H9 (cell line): ENCODE measurements around the gene HES1. TPM values are rescaled to one million over a fixed set of nuclear protein-coding genes. Genes with fewer than 3 reads are reported as not detected.

Experiments
- DNase-seq: peaks from one replicate; pipeline ENCODE4 v3.0.0-alpha.2; 2017
- H2AFZ ChIP-seq: one replicate; pipeline ENCODE4 v1.6.1; 2013; ENCODE audit warnings: mild to moderate bottlenecking, low read length, control low read depth, moderate library complexity
- H2AK5ac ChIP-seq: 2 replicates; pipeline ENCODE4 v1.6.1; 2013; ENCODE audit warnings: low read length, control low read depth, mixed read lengths; ENCODE audit not compliant: insufficient read length
- H2BK120ac ChIP-seq: one replicate; pipeline ENCODE4 v1.6.1; 2013; ENCODE audit warnings: low read depth, mild to moderate bottlenecking, low read length, control low read depth, inconsistent platforms; ENCODE audit not compliant: poor library complexity, severe bottlenecking
- H2BK12ac ChIP-seq: 2 replicates; pipeline ENCODE4 v1.6.1; 2013; ENCODE audit warnings: low read length, control low read depth, mixed read lengths, low read depth; ENCODE audit not compliant: insufficient read length
- H2BK15ac ChIP-seq: 2 replicates; pipeline ENCODE4 v1.6.1; 2013; ENCODE audit warnings: low read depth, low read length, control low read depth
- H2BK20ac ChIP-seq: one replicate; pipeline ENCODE4 v1.6.1; 2013; ENCODE audit warnings: low read depth, mild to moderate bottlenecking, low read length, control low read depth, inconsistent platforms; ENCODE audit not compliant: poor library complexity, severe bottlenecking
- H2BK5ac ChIP-seq: 2 replicates; pipeline ENCODE4 v1.6.1; 2013; ENCODE audit warnings: low read length, control low read depth, mixed read lengths; ENCODE audit not compliant: insufficient read length
- H3K14ac ChIP-seq: 2 replicates; pipeline ENCODE4 v1.6.1; 2013; ENCODE audit warnings: low read length, control low read depth; ENCODE audit not compliant: insufficient read depth
- H3K18ac ChIP-seq: 2 replicates; pipeline ENCODE4 v1.6.1; 2013; ENCODE audit warnings: low read depth, mild to moderate bottlenecking, mixed read lengths, low read length, control low read depth; ENCODE audit not compliant: insufficient read length
- H3K23ac ChIP-seq: 2 replicates; pipeline ENCODE4 v1.6.1; 2013; ENCODE audit warnings: low read length, control low read depth, mixed read lengths, low read depth; ENCODE audit not compliant: insufficient read length
- H3K23me2 ChIP-seq: 2 replicates; pipeline ENCODE4 v1.6.1; 2013; ENCODE audit warnings: low read depth, mild to moderate bottlenecking, mixed read lengths, low read length, control low read depth; ENCODE audit not compliant: insufficient read length, poor library complexity, severe bottlenecking
- H3K27ac ChIP-seq: 2 replicates; pipeline ENCODE4 v1.5.1; 2013; ENCODE audit warnings: low read length, control low read depth, mixed read lengths, low read depth; ENCODE audit not compliant: insufficient read length
- H3K27me3 ChIP-seq: 2 replicates; pipeline ENCODE4 v1.6.1; 2013; ENCODE audit warnings: low read length, control low read depth, inconsistent platforms; ENCODE audit not compliant: insufficient read depth
- H3K4ac ChIP-seq: 2 replicates; pipeline ENCODE4 v1.6.1; 2013; ENCODE audit warnings: low read depth, mild to moderate bottlenecking, control low read depth, inconsistent platforms, low read length, moderate library complexity
- H3K4me1 ChIP-seq: 2 replicates; pipeline ENCODE4 v1.6.1; 2013; ENCODE audit warnings: low read length, control low read depth, inconsistent platforms; ENCODE audit not compliant: insufficient read depth
- H3K4me2 ChIP-seq: 2 replicates; pipeline ENCODE4 v1.6.1; 2013; ENCODE audit warnings: low read length, control low read depth, mixed read lengths; ENCODE audit not compliant: insufficient read length, insufficient read depth
- H3K56ac ChIP-seq: 2 replicates; pipeline ENCODE4 v1.6.1; 2013; ENCODE audit warnings: low read depth, mild to moderate bottlenecking, mixed read lengths, low read length, control low read depth; ENCODE audit not compliant: insufficient read length
- H3K79me1 ChIP-seq: 2 replicates; pipeline ENCODE4 v1.6.1; 2013; ENCODE audit warnings: low read depth, mild to moderate bottlenecking, moderate library complexity, low read length, control low read depth, inconsistent platforms; ENCODE audit not compliant: insufficient read depth, poor library complexity, severe bottlenecking
- H3K79me2 ChIP-seq: 2 replicates; pipeline ENCODE4 v1.6.1; 2013; ENCODE audit warnings: low read length, control low read depth, inconsistent platforms; ENCODE audit not compliant: insufficient read depth
- H3K9ac ChIP-seq: 2 replicates; pipeline ENCODE4 v1.6.1; 2013; ENCODE audit warnings: low read length, control low read depth, mixed read lengths; ENCODE audit not compliant: insufficient read length; ENCODE audit errors: extremely low read depth
- H3K9me3 ChIP-seq: one replicate; pipeline ENCODE4 v1.6.1; 2013; ENCODE audit warnings: low read depth, low read length, inconsistent platforms; ENCODE audit not compliant: control insufficient read depth
- H3T11ph ChIP-seq: one replicate; pipeline ENCODE4 v1.6.1; 2013; ENCODE audit warnings: mild to moderate bottlenecking, low read length, control low read depth, inconsistent platforms
- H4K20me1 ChIP-seq: one replicate; pipeline ENCODE4 v1.6.1; 2013; ENCODE audit not compliant: control insufficient read depth, insufficient read length, insufficient read depth
- H4K5ac ChIP-seq: 2 replicates; pipeline ENCODE4 v1.6.1; 2013; ENCODE audit warnings: low read depth, mild to moderate bottlenecking, mixed read lengths, low read length, control low read depth; ENCODE audit not compliant: insufficient read length
- H4K8ac ChIP-seq: replicated peaks from 2 replicates; pipeline ENCODE4 v1.6.1; 2013; ENCODE audit warnings: low read length, control low read depth, mixed read lengths, low read depth; ENCODE audit not compliant: insufficient read length
- H4K91ac ChIP-seq: 2 replicates; pipeline ENCODE4 v1.6.1; 2013; ENCODE audit warnings: low read depth, mild to moderate bottlenecking, moderate library complexity, mixed read lengths, low read length, control low read depth; ENCODE audit not compliant: insufficient read length
- H3K27ac Mint-ChIP-seq, 3 experiments: 2 replicates in 2 of 3; 3 replicates in 1 of 3; pipeline ENCODE4 v1.8.0; 2020 to 2021; ENCODE audit warnings: mixed read lengths in 3 of 3, mild to moderate bottlenecking in 1 of 3, moderate library complexity in 1 of 3
- H3K27me3 Mint-ChIP-seq: 2 replicates; pipeline ENCODE4 v1.8.0; 2021; ENCODE audit warnings: low read depth, mild to moderate bottlenecking, moderate library complexity, mixed read lengths
- H3K36me3 Mint-ChIP-seq, 3 experiments: 2 replicates in 2 of 3; 3 replicates in 1 of 3; pipeline ENCODE4 v1.8.0; 2020 to 2021; ENCODE audit warnings: low read depth in 3 of 3, mixed read lengths in 3 of 3; ENCODE audit not compliant: insufficient read depth in 1 of 3
- H3K4me1 Mint-ChIP-seq, 2 experiments: 2 replicates each; pipeline ENCODE4 v1.8.0; 2020; ENCODE audit warnings: mixed read lengths in 2 of 2
- H3K4me3 Mint-ChIP-seq, 2 experiments: 2 replicates in 1 of 2; 3 replicates in 1 of 2; pipeline ENCODE4 v1.8.0; 2020 to 2021; ENCODE audit warnings: mild to moderate bottlenecking in 2 of 2, mixed read lengths in 2 of 2, moderate library complexity in 1 of 2
- H3K9me3 Mint-ChIP-seq, 2 experiments: 2 replicates in 1 of 2; 3 replicates in 1 of 2; pipeline ENCODE4 v1.8.0; 2020; ENCODE audit warnings: mild to moderate bottlenecking in 2 of 2, mixed read lengths in 2 of 2, moderate library complexity in 1 of 2
- WGBS: extraction: QIAGEN DNeasy Blood & Tissue Kit; methylation state at CpG from one replicate; pipeline ENCODE4 v1.1.7; 2013; ENCODE audit warnings: missing lambda C conversion rate, low lambda C conversion rate, mixed read lengths; ENCODE audit not compliant: insufficient read length; ENCODE audit errors: extremely low coverage; 5-methylcytosine and 5-hydroxymethylcytosine counted together
- total RNA-seq: library from RNA; stranded (reverse); gene quantifications from 2 replicates; pipeline ENCODE4 v1.2.1, GENCODE V29; 2021
- TF ChIP-seq, protein P1 (sequence below): fragments of 200-600 bp; sonication (generic); conservative IDR thresholded peaks from 3 replicates; pipeline ENCODE4 v1.8.0; 2021; ENCODE audit warnings: antibody characterized with exemption, mild to moderate bottlenecking

The HES1 gene
- total RNA-seq, 1 experiment from 2014 or later = 23.2 TPM

DNA sequence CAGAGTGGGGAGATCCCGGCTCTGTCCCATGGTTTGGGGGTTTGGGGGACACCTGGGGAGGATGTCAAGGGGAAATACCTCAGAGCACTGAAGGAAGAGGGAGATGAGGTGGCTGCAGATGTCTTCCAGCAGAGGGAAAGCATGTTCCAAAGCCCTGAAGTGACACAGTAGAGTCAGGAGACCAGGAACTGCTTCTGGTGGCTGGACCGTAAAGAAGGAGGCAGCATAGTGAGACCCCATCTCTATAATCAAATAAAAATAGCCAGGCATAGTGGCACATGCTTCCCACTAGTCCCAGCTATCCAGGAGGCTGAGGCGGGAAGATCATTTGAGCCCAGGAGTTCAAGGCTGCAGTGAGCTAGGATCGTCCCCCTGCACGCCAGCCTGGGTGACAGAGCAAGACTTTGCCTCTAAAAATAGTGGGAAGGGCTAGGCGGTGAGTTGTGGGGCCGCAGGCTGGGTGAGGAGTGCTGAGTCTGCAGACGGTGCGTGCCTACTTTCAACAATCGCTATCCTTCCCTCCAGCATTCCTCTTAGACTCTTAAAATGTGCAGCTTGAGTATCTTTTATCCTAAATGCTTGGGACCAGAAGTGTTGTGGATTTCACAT lies 26.2 kb downstream of the HES1 start:
- no peaks in the 10 kb centered on the region; the same call in 1 of the 2 replicates for H3K4me1 ChIP-seq
- Mint-ChIP-seq H3K36me3 (no peaks in the 10 kb centered on the region), H3K4me3 (no peak overlapping the region), H3K9me3 (no peaks in the 10 kb centered on the region), H3K27ac (peak overlapping the region in 1 of 3 experiments; percentile 36; a peak in 2 of 7 replicates), H3K4me1 (peaks cover 48 to 53% of the 10 kb centered on the region in 2 experiments), H3K27me3 (peaks cover 3% of the 10 kb centered on the region)
- no peak overlapping the region for H2BK20ac ChIP-seq
- no peak overlapping the region for H4K5ac ChIP-seq
- no CpG with 5 or more reads among the region's 10 CpGs for WGBS
- no peak for DNase-seq
- H3K56ac ChIP-seq = no peak overlapping the region
- H4K20me1 ChIP-seq = no peaks in the 10 kb centered on the region
- H3K27ac ChIP-seq = no peak overlapping the region
- no peak overlapping the region for H2BK120ac ChIP-seq
- H3K9me3 ChIP-seq = no peaks in the 10 kb centered on the region
- H2AK5ac ChIP-seq = no peak overlapping the region
- TF ChIP-seq, protein P1, sequence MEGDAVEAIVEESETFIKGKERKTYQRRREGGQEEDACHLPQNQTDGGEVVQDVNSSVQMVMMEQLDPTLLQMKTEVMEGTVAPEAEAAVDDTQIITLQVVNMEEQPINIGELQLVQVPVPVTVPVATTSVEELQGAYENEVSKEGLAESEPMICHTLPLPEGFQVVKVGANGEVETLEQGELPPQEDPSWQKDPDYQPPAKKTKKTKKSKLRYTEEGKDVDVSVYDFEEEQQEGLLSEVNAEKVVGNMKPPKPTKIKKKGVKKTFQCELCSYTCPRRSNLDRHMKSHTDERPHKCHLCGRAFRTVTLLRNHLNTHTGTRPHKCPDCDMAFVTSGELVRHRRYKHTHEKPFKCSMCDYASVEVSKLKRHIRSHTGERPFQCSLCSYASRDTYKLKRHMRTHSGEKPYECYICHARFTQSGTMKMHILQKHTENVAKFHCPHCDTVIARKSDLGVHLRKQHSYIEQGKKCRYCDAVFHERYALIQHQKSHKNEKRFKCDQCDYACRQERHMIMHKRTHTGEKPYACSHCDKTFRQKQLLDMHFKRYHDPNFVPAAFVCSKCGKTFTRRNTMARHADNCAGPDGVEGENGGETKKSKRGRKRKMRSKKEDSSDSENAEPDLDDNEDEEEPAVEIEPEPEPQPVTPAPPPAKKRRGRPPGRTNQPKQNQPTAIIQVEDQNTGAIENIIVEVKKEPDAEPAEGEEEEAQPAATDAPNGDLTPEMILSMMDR = no peak
- no peak overlapping the region for H3K4ac ChIP-seq
- H4K91ac ChIP-seq = no peak overlapping the region
- H3K79me2 ChIP-seq = no peaks in the 10 kb centered on the region
- H3K23ac ChIP-seq = no peak overlapping the region
- no peak overlapping the region for H2BK15ac ChIP-seq
- no peaks in the 10 kb centered on the region for H3K23me2 ChIP-seq
- no peak overlapping the region for H3K14ac ChIP-seq
- no peak overlapping the region for H3K9ac ChIP-seq
- H4K8ac ChIP-seq = no peak overlapping the region
- H2BK12ac ChIP-seq = no peak overlapping the region
- no peak overlapping the region for H2BK5ac ChIP-seq
- no peaks in the 10 kb centered on the region for H3K79me1 ChIP-seq
- no peak overlapping the region for H3T11ph ChIP-seq
- no peak overlapping the region for H3K18ac ChIP-seq
- H3K27me3 ChIP-seq = no peaks in the 10 kb centered on the region
- H3K4me2 ChIP-seq = no peak overlapping the region
- no peak overlapping the region for H2AFZ ChIP-seq
